SU-DHL-6 (cell line): ENCODE measurements around the gene TAF6L.

Source experiments
- H2AFZ ChIP-seq: fragments of 200-600 bp; sonication (generic); 2 replicates; pipeline ENCODE4 v1.6.1; 2014; ENCODE audit warnings: low read depth, mild to moderate bottlenecking, moderate library complexity, mixed read lengths, antibody characterized with exemption, low read length; ENCODE audit not compliant: severe bottlenecking
- H3F3A ChIP-seq: fragments of 200-600 bp; shearing (Covaris generic); 2 replicates; pipeline ENCODE4 v1.6.0; 2016; ENCODE audit warnings: antibody characterized with exemption, mild to moderate bottlenecking; ENCODE audit not compliant: insufficient read depth
- H3K27ac ChIP-seq: fragments of 200-600 bp; sonication (generic); 2 replicates; pipeline ENCODE4 v1.5.1; 2016; ENCODE audit warnings: low read depth, mild to moderate bottlenecking, low read length, moderate library complexity, mixed read lengths
- H3K27me3 ChIP-seq: fragments of 200-600 bp; sonication (generic), shearing (Covaris generic); 2 replicates; pipeline ENCODE4 v1.6.0; 2014; ENCODE audit warnings: mild to moderate bottlenecking, low read length
- H3K36me3 ChIP-seq: fragments of 200-600 bp; sonication (generic); 2 replicates; pipeline ENCODE4 v1.6.1; 2014; ENCODE audit warnings: mild to moderate bottlenecking, low read length, mixed read lengths
- H3K4me2 ChIP-seq: fragments of 300-600, 200-600 bp; shearing (Covaris generic), sonication (generic); 2 replicates; pipeline ENCODE4 v1.6.0; 2014; ENCODE audit warnings: low read length, low read depth, mild to moderate bottlenecking; ENCODE audit not compliant: poor library complexity, severe bottlenecking
- H3K4me3 ChIP-seq: fragments of 200-600 bp; sonication (generic); 2 replicates; pipeline ENCODE4 v1.5.1; 2014; ENCODE audit warnings: antibody characterized with exemption, low read length, mild to moderate bottlenecking, mixed read lengths; ENCODE audit not compliant: insufficient read depth, poor library complexity, severe bottlenecking
- H3K79me2 ChIP-seq: fragments of 200-600 bp; sonication (generic); 2 replicates; pipeline ENCODE4 v1.6.1; 2014; ENCODE audit warnings: mild to moderate bottlenecking, low read length, moderate library complexity; ENCODE audit not compliant: insufficient read depth
- H3K9ac ChIP-seq: fragments of 200-600 bp; sonication (generic); 2 replicates; pipeline ENCODE4 v1.7.0; 2014; ENCODE audit warnings: mild to moderate bottlenecking, low read length
- H3K9me2 ChIP-seq: fragments of 200-600 bp; sonication (generic); replicated peaks from 2 replicates; pipeline ENCODE4 v1.6.1; 2014; ENCODE audit warnings: low read length; ENCODE audit not compliant: insufficient read depth
- H3K9me3 ChIP-seq: fragments of 200-600 bp; sonication (generic); 2 replicates; pipeline ENCODE4 v1.6.1; 2014; ENCODE audit warnings: low read length, mixed read lengths; ENCODE audit not compliant: insufficient read depth
- H4K20me1 ChIP-seq: fragments of 200-600 bp; sonication (generic); 2 replicates; pipeline ENCODE4 v1.6.1; 2014; ENCODE audit warnings: low read depth, mild to moderate bottlenecking, antibody characterized with exemption, low read length, moderate library complexity, mixed read lengths
- EZH2phosphoT487 ChIP-seq: fragments of 200-600 bp; sonication (generic), shearing (Covaris generic); conservative IDR thresholded peaks from 2 replicates; pipeline ENCODE4 v1.6.1; 2018; ENCODE audit warnings: mild to moderate bottlenecking, antibody characterized with exemption, low read length, moderate library complexity, mixed read lengths
- TF ChIP-seq, protein P1 (sequence below): fragments of 200-600 bp; sonication (generic); IDR thresholded peaks from one replicate; pipeline ENCODE4 v1.5.1; 2017; ENCODE audit warnings: antibody characterized with exemption, mild to moderate bottlenecking, low read length, moderate library complexity; ENCODE audit not compliant: insufficient read depth, poor library complexity, severe bottlenecking

The TAF6L gene

DNA sequence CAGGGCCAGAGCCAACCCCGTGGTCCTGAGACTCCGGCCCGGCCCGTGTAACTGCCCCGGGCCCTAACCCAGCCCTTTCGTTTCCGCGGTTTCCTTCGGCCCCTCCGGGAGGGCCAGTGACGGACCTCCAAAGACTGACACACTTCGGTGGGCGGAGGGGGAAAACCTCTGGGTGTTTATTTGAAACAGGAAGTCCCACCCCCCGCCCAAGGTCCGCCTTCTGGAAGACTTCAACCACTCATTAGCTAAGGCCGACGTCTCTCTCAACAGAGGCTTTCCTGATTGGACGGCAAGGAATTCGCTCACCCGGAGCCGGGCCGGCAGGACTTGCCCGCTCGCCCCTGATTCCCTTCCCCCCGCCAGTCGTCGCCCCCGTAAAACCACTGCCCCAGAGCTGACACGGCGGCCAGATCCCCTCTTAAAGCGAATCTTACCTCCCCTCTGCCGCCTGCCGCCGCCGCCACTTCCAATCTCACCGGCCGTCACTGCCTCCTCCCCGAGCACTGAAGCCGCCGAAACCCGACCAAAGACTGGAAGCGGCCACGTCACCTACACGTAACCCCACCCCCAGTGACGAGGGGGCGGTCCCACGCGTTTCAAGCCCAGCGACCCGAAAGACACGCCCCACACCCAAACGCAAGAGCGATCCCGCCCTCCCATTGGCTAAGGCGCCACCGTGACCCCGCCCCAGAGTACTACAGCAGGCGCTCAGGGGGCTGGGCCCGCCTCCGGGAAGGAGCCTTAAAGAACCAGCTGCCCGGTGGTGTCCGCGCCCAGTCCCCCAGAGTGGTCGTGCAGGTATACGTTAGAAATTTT lies 60.5 kb downstream of the TAF6L start, which contains the start of gene STX5:
STX5 (minus strand) TSS at position 532 of the 816 bp plus-strand sequence. CDS start 808 bp downstream, outside the sequence.
- no peaks in the 10 kb centered on the region for H3K9me2 ChIP-seq
- H3K4me3 ChIP-seq = peak within 1 kb of the TSS; percentile 87
- H3K27ac ChIP-seq = peak within 1 kb of the TSS; percentile 64
- no peak for TF ChIP-seq EZH2phosphoT487
- TF ChIP-seq, protein P1, sequence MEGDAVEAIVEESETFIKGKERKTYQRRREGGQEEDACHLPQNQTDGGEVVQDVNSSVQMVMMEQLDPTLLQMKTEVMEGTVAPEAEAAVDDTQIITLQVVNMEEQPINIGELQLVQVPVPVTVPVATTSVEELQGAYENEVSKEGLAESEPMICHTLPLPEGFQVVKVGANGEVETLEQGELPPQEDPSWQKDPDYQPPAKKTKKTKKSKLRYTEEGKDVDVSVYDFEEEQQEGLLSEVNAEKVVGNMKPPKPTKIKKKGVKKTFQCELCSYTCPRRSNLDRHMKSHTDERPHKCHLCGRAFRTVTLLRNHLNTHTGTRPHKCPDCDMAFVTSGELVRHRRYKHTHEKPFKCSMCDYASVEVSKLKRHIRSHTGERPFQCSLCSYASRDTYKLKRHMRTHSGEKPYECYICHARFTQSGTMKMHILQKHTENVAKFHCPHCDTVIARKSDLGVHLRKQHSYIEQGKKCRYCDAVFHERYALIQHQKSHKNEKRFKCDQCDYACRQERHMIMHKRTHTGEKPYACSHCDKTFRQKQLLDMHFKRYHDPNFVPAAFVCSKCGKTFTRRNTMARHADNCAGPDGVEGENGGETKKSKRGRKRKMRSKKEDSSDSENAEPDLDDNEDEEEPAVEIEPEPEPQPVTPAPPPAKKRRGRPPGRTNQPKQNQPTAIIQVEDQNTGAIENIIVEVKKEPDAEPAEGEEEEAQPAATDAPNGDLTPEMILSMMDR = no peak
- H3K9me3 ChIP-seq = no peaks in the 10 kb centered on the region
- 0 out of 2 replicates have a peak, but pooled peaks cover 3% of the 10 kb centered on the region for H3K36me3 ChIP-seq
- peak within 1 kb of the TSS; percentile 81 for H3K9ac ChIP-seq
- H4K20me1 ChIP-seq = no peaks in the 10 kb centered on the region
- H3K27me3 ChIP-seq = no peaks in the 10 kb centered on the region
- H2AFZ ChIP-seq = no peak within 1 kb of the TSS
- H3K4me2 ChIP-seq = peak within 1 kb of the TSS; percentile 87
- peaks cover 35% of the 10 kb centered on the region for H3K79me2 ChIP-seq
- H3F3A ChIP-seq = peaks cover 7% of the 10 kb centered on the region; the same call in 1 of the 2 replicates

DNA sequence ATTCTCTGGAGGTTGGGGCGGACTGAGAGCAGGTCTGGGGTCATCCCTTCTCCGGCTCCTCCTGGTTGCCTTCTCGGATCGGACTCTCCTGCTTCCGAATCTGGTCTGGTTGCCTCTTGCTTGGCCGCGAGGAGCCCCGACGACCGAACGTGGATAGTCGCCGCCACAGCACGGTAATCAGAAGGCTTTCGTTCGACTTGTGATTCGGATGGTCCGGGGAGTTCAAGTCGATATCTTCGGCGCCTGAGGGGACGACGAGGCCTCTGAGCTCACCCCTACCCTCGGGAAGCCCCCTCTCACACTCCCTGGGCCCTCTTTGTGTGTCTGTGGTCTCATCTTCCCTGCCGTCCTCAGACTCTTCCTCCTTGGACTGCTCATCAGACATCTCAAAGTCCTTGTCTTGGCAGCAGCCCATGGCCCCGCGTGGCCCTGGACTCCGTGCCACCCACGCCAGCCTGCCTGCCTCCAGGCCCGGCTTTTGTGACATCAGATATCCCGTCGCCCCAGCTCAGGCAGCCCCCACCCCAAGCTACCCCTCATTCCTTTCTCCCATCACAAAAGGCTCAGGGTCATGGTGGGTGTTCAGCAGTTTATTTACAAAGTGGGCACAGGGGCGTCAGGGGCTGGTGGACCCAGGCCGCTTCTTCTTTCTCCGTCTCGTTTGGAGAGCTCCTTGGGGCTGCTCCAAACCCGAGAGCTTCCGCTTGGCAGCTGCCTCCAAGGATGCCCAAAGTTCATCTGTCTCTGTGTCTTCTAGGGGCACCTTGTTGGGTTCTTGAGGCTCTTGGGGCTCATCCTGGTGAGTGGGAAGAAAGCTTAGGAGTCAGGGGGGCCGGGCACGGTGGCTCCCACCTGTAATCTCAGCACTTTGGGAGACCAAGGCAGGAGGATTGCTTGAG lies 61.4 kb downstream of the TAF6L start, which contains the start of gene TEX54:
TEX54 (minus strand) TSS at position 506 of the 899 bp plus-strand sequence.
- H3K4me3 ChIP-seq = peak within 1 kb of the TSS; percentile 87
- no peaks in the 10 kb centered on the region for H3K9me3 ChIP-seq
- no peaks in the 10 kb centered on the region for H3K9me2 ChIP-seq
- peaks cover 42% of the 10 kb centered on the region for H3K79me2 ChIP-seq
- H3K36me3 ChIP-seq = 0 out of 2 replicates have a peak, but pooled peaks cover 3% of the 10 kb centered on the region
- no peaks in the 10 kb centered on the region for H4K20me1 ChIP-seq
- peak within 1 kb of the TSS; percentile 66 for H3K4me2 ChIP-seq
- TF ChIP-seq, protein P1 = no peak
- TF ChIP-seq EZH2phosphoT487 = no peak
- H2AFZ ChIP-seq = no peak within 1 kb of the TSS
- H3F3A ChIP-seq = peaks cover 7% of the 10 kb centered on the region; the same call in 1 of the 2 replicates
- H3K27ac ChIP-seq = peak within 1 kb of the TSS; percentile 64
- H3K9ac ChIP-seq = peak within 1 kb of the TSS; percentile 81
- no peaks in the 10 kb centered on the region for H3K27me3 ChIP-seq

DNA sequence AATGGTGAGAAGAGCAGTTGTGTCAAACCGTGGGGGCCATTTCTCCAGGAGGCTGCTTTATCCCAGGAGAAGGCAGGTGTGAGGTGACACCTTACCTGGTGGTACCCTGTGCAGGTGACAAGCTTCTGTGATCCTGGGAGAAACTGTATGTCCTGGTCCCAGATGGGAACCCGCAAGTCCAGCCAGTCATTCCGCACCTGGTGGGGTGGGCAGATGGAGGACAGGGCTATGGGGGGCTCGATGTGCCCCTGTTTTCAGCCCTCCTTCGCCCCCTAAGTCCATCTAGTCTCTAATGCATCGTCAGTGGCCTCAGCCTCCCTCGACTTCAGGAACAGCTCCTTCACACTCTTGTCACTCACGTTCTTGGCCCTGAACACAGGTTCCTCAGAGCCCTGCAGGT lies 64.1 kb downstream of the TAF6L start:
- Histone ChIP-seq H3K36me3 (0 out of 2 replicates have a peak, but pooled peaks cover 3% of the 10 kb centered on the region), H3K79me2 (peaks cover 42% of the 10 kb centered on the region), H4K20me1 (no peaks in the 10 kb centered on the region), H3K4me3 (no peak overlapping the region), H3K27ac (no peak overlapping the region), H3K9me2 (no peaks in the 10 kb centered on the region), H3K9ac (no peak overlapping the region), H2AFZ (no peak overlapping the region), H3K4me2 (no peak overlapping the region), H3K9me3 (no peaks in the 10 kb centered on the region), H3K27me3 (no peaks in the 10 kb centered on the region), H3F3A (peaks cover 16% of the 10 kb centered on the region)
- TF ChIP-seq EZH2phosphoT487 = no peak
- TF ChIP-seq, protein P1 = no peak
